ENCODE data around the gene CFI. TPM values are rescaled to one million over a fixed set of nuclear protein-coding genes. Genes with fewer than 3 reads are reported as not detected.

CFI gene
- total and polyA plus RNA-seq, 9 of the 15 experiments (the other 6 are each of a cell fraction or from before 2014, with no cell fraction given), result 0.30 to 8.4 (median 0.95) TPM

DNA sequence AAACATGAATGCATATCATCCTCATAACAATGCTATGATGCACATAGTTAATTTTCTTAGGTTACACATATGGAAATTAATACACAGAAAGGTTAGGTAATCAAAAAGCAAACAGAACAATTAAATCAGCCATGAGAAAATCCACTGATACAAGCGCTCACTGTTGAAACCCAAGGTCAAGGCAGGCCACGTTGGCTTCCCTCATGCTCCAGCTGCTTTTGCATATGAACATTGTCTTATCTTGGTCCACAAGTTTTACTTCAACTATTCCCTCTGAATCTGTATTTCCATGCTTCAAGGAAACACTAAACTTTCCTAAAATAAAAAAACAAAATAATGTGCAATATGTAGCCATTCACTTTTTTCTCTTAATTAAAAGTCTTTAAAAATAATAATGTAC lies 37.4 kb downstream of the CFI start:
- in situ Hi-C loops (cut with MboI), result no loop called here
- no peaks in the 10 kb centered on the region for H3K9me1 ChIP-seq (ENCODE audit: control insufficient read depth, insufficient read depth, low read length)
- H4K20me1 ChIP-seq (replicated peaks; ENCODE audit: control insufficient read depth, insufficient read depth, low read length), result no peaks in the 10 kb centered on the region
- 6% methylated on average over 2 of the region's 2 CpGs for WGBS (ENCODE audit: insufficient coverage, low coverage, missing lambda C conversion rate)
- intact Hi-C loops (cut with micrococcal nuclease), result no loop called here
- H3K36me3 ChIP-seq (ENCODE audit: control insufficient read depth, insufficient read depth, low read length), result no peaks in the 10 kb centered on the region
- no peak overlapping the region for H3K4me3 ChIP-seq
- POLR2A ChIA-PET, result interaction anchor here (0.6 to 1.5 kb wide), 4 partner anchors 10 to 51 kb away, joined by 3 to 5 read pairs (median 4); partner anchors contain the start of gene GAR1
- H3K4me1 ChIP-seq (replicated peaks in 1 of 2; ENCODE audit: control insufficient read depth in 2 of 2, insufficient read depth in 2 of 2, low read length in 2 of 2), result peaks cover 0 to 15% of the 10 kb centered on the region in 2 experiments; a peak in 3 of 5 replicates
- peak overlapping the region; percentile 79 for H2AFZ ChIP-seq (ENCODE audit: low read depth, low read length)
- CTCF ChIA-PET (ENCODE audit: low intra/inter-chr PET ratio), result no interaction called here
- ATAC-seq (peak; percentile 70), DNase-seq (ENCODE audit: extremely low read depth in 1 of 4, low spot score in 3 of 4) (peak in 1 of 4 experiments; percentile 50), FAIRE-seq (peak; percentile 62)
- BruUV-seq (replicated peaks), result no TSS peak
- H3K4me2 ChIP-seq (ENCODE audit: insufficient read depth, low read length), result no peak overlapping the region; the same call in 1 of the 2 replicates
- H3K79me2 ChIP-seq (ENCODE audit: control insufficient read depth, insufficient read depth, low read length), result no peaks in the 10 kb centered on the region
- no peaks in the 10 kb centered on the region for H3K27me3 ChIP-seq (ENCODE audit: control insufficient read depth in 2 of 2, insufficient read depth in 2 of 2, low read length in 2 of 2)
- H3K9me3 ChIP-seq (replicated peaks; ENCODE audit: control insufficient read depth, insufficient read depth, low read depth, low read length), result no peaks in the 10 kb centered on the region
- H3K9ac ChIP-seq (ENCODE audit: insufficient read depth in 1 of 2, low read depth in 2 of 2, low read length in 2 of 2), result no peak overlapping the region
- H3K27ac ChIP-seq (ENCODE audit: extremely low read depth, low read depth, low read length), result no peak overlapping the region
- TF ChIP-seq MECOM (CRISPR knock-in tag; IDR thresholded peaks at IDR 0.05), result 0 out of 2 replicates have a peak, but pooled peaks have one; percentile 32
- no peak; a peak in 1 of 4 replicates for TF ChIP-seq SRF (CRISPR knock-in tag; IDR thresholded peaks at IDR 0.05)
- no peak for TF ChIP-seq CBX5 (IDR thresholded peaks at IDR 0.05; ENCODE audit: borderline replicate concordance, low read depth)
- no peak for TF ChIP-seq ZNF644 (tag; IDR thresholded peaks at IDR 0.05; ENCODE audit: low read depth)
- no peak for TF ChIP-seq GABPB1 (CRISPR knock-in tag; IDR thresholded peaks at IDR 0.05)
- TF ChIP-seq E2F5 (CRISPR knock-in tag; IDR thresholded peaks at IDR 0.05), result no peak
- no peak for TF ChIP-seq IFI16 (CRISPR knock-in tag; IDR thresholded peaks at IDR 0.05)
- TF ChIP-seq SOX6 (IDR thresholded peaks at IDR 0.05), result peak; percentile 53
- TF ChIP-seq MEIS2 (IDR thresholded peaks at IDR 0.05; ENCODE audit: partially characterized antibody), result no peak
- no peak for TF ChIP-seq CEBPZ (IDR thresholded peaks at IDR 0.05; ENCODE audit: borderline replicate concordance, low read depth, low read length)
- TF ChIP-seq TCF7L2 (IDR thresholded peaks at IDR 0.05; ENCODE audit: low read depth, low read length), result no peak
- no peak for TF ChIP-seq KLF13 (tag; IDR thresholded peaks at IDR 0.05; ENCODE audit: borderline replicate concordance, low read depth)
- no peak for TF ChIP-seq NR2C1 (IDR thresholded peaks at IDR 0.05)
- peak; percentile 39; the same call in 1 of the 2 replicates for TF ChIP-seq NR2C1 (tag; IDR thresholded peaks at IDR 0.05)

Data from K562 (cell line).